ENCODE measurements around the gene ELP1.
"Not testable (repeated sequence)": the region's sequence is repeated elsewhere in the genome, so short reads cannot be mapped to it uniquely, and the experiment has no call there.

ELP1 gene

GRCh38 chr9:108854641-108855528 is 79.0 kb downstream of the ELP1 start:
- Histone ChIP-seq H3K36me3 (ENCODE audit: control insufficient read depth, insufficient read depth, low read length) (no peaks in the 10 kb centered on the region), H3K4me3 (replicated peaks; ENCODE audit: low read depth, low read length) (no peak overlapping the region), H3K27me3 (replicated peaks; ENCODE audit: control insufficient read depth, insufficient read depth, low read length) (no peaks in the 10 kb centered on the region)
- TF ChIP-seq CTCF (IDR thresholded peaks at IDR 0.05; ENCODE audit: insufficient read depth, low read length, poor library complexity, severe bottlenecking): no peak
- no peak for DNase-seq (ENCODE audit: extremely low read depth, insufficient read length)

GRCh38 chr9:108854094-108854493 is 79.8 kb downstream of the ELP1 start:
- DNase-seq (ENCODE audit: extremely low read depth, insufficient read length): no peak
- Histone ChIP-seq H3K36me3 (ENCODE audit: control insufficient read depth, insufficient read depth, low read length) (no peaks in the 10 kb centered on the region), H3K27me3 (replicated peaks; ENCODE audit: control insufficient read depth, insufficient read depth, low read length) (no peaks in the 10 kb centered on the region), H3K4me3 (replicated peaks; ENCODE audit: low read depth, low read length) (no peak overlapping the region)
- TF ChIP-seq CTCF (IDR thresholded peaks at IDR 0.05; ENCODE audit: insufficient read depth, low read length, poor library complexity, severe bottlenecking): no peak

GRCh38 chr9:108852079-108852478 is 81.8 kb downstream of the ELP1 start:
- no peak for DNase-seq (ENCODE audit: extremely low read depth, insufficient read length)
- no peak for TF ChIP-seq CTCF (IDR thresholded peaks at IDR 0.05; ENCODE audit: insufficient read depth, low read length, poor library complexity, severe bottlenecking)
- no peaks in the 10 kb centered on the region for H3K27me3 ChIP-seq (replicated peaks; ENCODE audit: control insufficient read depth, insufficient read depth, low read length)

GRCh38 chr9:108851138-108851537 is 82.8 kb downstream of the ELP1 start:
- TF ChIP-seq CTCF (IDR thresholded peaks at IDR 0.05; ENCODE audit: insufficient read depth, low read length, poor library complexity, severe bottlenecking): no peak
- H3K36me3 ChIP-seq (ENCODE audit: control insufficient read depth, insufficient read depth, low read length): no peaks in the 10 kb centered on the region

More at GRCh38 chr9:108852079-108852478, 81.8 kb downstream of the ELP1 start:
- no peaks in the 10 kb centered on the region for H3K36me3 ChIP-seq (ENCODE audit: control insufficient read depth, insufficient read depth, low read length)
- H3K4me3 ChIP-seq (replicated peaks; ENCODE audit: low read depth, low read length): no peak overlapping the region

GRCh38 chr9:108850293-108850897 is 83.5 kb downstream of the ELP1 start:
- Histone ChIP-seq H3K27me3 (replicated peaks; ENCODE audit: control insufficient read depth, insufficient read depth, low read length) (no peaks in the 10 kb centered on the region), H3K4me3 (replicated peaks; ENCODE audit: low read depth, low read length) (no peak overlapping the region), H3K36me3 (ENCODE audit: control insufficient read depth, insufficient read depth, low read length) (no peaks in the 10 kb centered on the region)
- TF ChIP-seq CTCF (IDR thresholded peaks at IDR 0.05; ENCODE audit: insufficient read depth, low read length, poor library complexity, severe bottlenecking): peak; percentile 40
- DNase-seq (ENCODE audit: extremely low read depth, insufficient read length): no peak

More at GRCh38 chr9:108851138-108851537, 82.8 kb downstream of the ELP1 start:
- H3K27me3 ChIP-seq (replicated peaks; ENCODE audit: control insufficient read depth, insufficient read depth, low read length): no peaks in the 10 kb centered on the region
- no peak for DNase-seq (ENCODE audit: extremely low read depth, insufficient read length)
- no peak overlapping the region for H3K4me3 ChIP-seq (replicated peaks; ENCODE audit: low read depth, low read length)

GRCh38 chr9:108848296-108848695 is 85.6 kb downstream of the ELP1 start:
- not testable (repeated sequence) for H3K36me3 ChIP-seq (ENCODE audit: control insufficient read depth, insufficient read depth, low read length); DNase-seq (ENCODE audit: extremely low read depth, insufficient read length); H3K4me3 ChIP-seq (replicated peaks; ENCODE audit: low read depth, low read length); H3K27me3 ChIP-seq (replicated peaks; ENCODE audit: control insufficient read depth, insufficient read depth, low read length)
